HG02798 (cell line): Measurements from ENCODE around the gene MKS1.
A peak's percentile ranks its signal among the peaks of the same experiment; 100 is the strongest.

Experiments used
- ATAC-seq: cut with Tn5 transposase; IDR thresholded peaks from one replicate; pipeline ENCODE4 v1.9.1; 2021; ENCODE audit warnings: mild to moderate bottlenecking; ENCODE audit not compliant: unreplicated experiment, poor library complexity

Gene MKS1

GRCh38 chr17:58245428-58246103 lies 26.5 kb upstream of the MKS1 start:
- ATAC-seq = no peak

- no peak for ATAC-seq
Observed at GRCh38 chr17:58244963-58245362, 25.9 kb upstream of the MKS1 start.

DNA sequence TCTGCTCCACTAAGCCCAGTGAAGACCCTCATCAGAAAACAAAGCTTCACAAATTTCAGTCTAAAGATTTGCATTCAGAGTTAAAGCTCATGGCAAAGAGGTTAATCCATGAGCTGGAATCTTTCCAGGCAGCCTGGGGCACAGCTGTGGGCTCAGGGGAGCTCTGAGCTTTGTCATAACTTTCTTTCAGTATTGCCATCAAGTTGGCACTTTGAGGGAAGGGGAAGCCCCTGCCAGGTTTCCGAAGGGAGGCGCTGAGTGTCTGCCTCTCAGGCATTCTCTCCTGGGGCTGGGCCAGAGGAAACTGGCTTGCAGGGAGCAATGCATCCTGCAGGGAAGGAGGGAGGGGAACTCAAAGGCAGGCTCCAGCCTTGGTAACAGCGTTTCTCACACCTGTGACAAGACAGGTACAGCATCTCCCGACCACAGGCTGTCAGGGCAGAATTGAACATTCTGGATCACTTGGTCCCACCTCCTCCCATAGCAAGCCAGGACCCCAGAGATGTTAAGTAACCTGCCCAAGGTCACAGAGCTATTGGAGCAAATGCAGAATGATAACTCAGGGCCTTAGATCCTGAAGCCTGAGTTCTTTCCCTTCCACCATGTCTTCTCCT lies 23.2 kb upstream of the MKS1 start:
- no peak for ATAC-seq

DNA sequence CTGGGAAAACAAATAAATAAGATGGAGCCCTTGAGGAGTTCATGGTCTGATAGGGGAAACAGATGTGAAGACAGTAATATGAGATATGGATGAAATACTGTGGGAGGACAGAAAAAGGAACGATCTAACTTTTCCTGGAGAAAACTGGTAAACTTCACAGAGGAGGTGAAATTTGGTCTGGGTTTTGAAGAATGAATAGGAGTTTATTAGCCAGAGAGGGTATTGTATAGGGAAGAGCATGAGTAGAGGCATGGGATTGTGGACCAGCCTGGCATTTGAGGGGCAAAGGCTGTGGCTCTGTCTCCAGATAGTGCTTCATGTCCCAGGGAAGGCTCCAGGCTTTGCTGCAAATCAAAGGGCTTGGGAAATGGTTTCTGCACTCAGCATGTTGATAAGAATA lies 20.9 kb upstream of the MKS1 start:
- no peak for ATAC-seq

- ATAC-seq = no peak
Observed at GRCh38 chr17:58238147-58238634, 19.1 kb upstream of the MKS1 start, which contains the start of gene LPO. Gene LPO, plus strand, starts transcription at chr17:58238584. Its CDS starts 4,396 bp downstream, at chr17:58242980.

DNA sequence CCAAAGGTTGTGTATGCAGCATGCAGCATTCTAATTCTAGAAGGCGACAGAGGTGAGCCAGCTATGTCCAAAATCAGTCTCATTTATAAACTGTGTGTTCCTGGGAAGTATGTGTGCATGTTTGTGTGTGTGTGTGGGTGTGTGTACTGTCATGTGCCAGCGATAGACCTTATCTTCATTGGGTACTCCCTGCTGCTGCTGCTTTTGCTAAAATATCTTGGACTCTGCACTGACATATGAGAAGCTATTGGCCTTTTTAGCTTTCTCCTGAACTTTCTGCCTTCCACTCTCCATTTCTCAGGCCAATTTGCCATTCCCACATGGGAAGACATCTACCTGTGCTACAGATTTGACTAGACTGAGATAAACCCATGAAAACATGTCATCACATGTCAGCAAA lies 17.3 kb upstream of the MKS1 start:
- ATAC-seq = no peak

GRCh38 chr17:58235821-58236220 lies 16.8 kb upstream of the MKS1 start:
- no peak for ATAC-seq

- ATAC-seq = no peak
Observed at GRCh38 chr17:58234512-58234911, 15.5 kb upstream of the MKS1 start.

- peak; percentile 65 for ATAC-seq
Observed at GRCh38 chr17:58233543-58233942, 14.5 kb upstream of the MKS1 start.

DNA sequence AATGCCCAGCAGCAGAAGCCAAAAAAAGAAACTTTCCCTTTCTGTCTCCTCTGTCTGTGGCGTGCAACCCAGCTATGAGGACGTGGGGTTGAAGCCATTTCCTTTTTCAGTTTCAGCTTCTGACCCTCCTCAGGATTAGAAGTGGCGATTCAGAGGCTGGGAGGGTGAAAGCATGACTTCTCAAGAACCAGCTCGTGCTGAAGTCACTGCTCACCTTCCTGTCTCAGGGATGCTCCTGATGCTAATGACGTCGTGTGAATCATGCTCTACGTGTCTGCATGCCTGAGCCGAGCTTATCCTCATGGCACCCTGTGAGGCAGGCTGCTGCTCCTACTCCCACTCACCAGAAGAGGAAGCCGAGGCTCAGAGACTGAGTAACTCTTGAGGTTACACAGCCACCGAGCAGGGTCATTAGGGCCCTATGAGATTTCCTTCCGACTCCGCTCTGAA lies 13.7 kb upstream of the MKS1 start:
- ATAC-seq = peak; percentile 76

- ATAC-seq = no peak
Observed at GRCh38 chr17:58231641-58232040, 12.6 kb upstream of the MKS1 start.

GRCh38 chr17:58229881-58230280 lies 10.8 kb upstream of the MKS1 start:
- no peak for ATAC-seq

DNA sequence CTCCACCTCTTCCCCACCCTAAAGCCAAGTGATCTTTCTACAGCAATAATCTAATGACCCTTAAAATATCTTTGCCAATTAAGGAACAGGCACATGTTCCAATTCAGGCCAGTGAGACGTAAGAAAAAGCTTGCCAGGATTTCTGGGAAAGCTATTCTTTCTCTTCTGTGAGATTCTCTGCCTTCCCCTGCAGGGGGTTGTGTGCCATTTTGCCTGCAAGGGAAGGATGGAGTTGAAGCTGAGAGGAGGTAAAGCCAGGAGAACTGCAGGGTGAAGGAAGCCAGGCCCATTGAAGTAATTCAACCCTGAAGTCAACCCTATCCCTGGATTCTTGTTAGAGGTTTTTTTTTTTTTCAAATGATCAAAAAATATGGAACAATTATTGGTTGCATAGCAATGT lies 10.3 kb upstream of the MKS1 start:
- no peak for ATAC-seq

DNA sequence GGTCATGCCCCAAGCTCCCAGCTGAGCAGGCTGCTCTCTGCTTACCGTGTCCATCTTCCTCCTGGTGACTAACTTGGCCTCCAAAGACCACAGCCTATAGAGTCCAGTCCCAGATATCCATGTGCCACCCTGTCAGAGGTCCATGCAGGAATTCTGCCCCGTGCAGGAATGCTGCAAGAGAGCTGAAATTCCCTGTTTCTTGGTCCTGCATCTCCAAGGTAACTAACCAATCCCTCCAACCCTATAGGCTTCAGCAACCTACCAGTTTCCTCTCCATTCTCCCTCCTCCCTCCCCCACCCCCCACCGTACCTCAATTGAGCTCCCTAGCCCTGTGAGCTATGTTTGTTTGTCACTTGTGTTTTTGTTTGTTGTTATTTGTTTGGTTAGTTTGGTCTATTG lies 9.6 kb upstream of the MKS1 start:
- no peak for ATAC-seq

GRCh38 chr17:58227733-58228132 lies 8.7 kb upstream of the MKS1 start:
- no peak for ATAC-seq

DNA sequence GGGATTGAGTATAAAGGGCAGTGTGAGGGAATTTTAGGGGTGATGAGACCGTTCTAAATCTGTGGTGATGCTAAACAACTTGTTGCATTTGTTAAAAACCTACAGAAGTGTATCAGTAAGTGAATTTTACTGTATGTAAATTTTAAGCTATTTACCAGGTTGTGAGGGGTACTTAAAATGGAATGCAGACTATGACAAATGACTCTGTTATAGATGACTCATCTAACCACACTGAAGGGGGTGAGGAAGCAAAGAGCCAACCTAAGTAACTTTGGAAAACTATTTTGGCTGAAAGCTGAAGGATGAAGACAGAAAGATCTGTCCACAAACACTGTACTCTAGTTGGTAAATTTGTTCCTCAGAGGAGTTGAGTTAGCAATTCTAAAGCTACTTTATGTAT lies 5.3 kb upstream of the MKS1 start:
- ATAC-seq = no peak

GRCh38 chr17:58219789-58220183 lies 731 bp upstream of the MKS1 start:
- no peak for ATAC-seq

- no peak for ATAC-seq
Observed at GRCh38 chr17:58217766-58218165, 1.3 kb downstream of the MKS1 start.

- ATAC-seq = no peak
Observed at GRCh38 chr17:58215685-58216084, 3.4 kb downstream of the MKS1 start.

- no peak for ATAC-seq
Observed at GRCh38 chr17:58210922-58211321, 8.1 kb downstream of the MKS1 start.

DNA sequence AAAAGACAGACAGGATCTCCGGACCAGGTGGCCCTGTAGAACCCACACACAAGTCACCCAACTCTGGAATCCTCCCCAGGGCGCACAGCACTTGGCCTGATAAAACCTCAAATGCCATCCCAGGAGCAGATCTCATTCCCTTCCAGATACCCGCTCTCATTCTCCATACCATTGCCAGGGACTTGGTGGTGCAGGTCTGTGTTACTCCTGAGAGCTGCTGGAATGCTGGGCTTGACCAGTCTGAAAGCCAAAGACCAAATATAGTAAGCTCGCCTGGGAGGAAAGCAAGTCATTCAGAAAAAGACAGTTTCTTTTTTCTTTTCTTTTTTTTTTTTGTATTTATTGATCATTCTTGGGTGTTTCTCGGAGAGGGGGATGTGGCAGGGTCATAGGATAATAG lies 10.7 kb downstream of the MKS1 start:
- no peak for ATAC-seq

DNA sequence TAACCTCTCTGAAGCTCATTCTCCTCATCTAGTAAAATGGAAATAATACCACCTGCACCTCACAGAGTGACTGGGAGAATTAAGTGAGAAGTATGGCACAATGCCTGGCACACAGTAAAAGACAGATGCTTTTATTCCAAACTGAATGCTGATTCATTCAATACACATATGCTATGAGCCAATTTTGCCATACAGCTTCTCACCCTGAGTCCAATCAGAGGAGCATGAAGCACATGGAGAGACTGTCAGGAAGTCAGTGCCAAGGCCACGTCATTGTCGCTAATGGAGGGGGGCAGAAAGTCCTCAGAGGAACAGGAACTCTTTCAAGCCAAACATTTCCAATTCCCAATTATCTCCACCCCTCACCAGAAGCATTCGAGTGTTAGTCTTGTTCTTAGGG lies 11.6 kb downstream of the MKS1 start:
- ATAC-seq = no peak
